Subcutaneous abdominal adipose tissue (tissue), 5 donors: ENCODE data around the gene PTPA.

ENCODE experiments used
- H3K27ac ChIP-seq: one replicate; pipeline ENCODE4 v1.7.0; 2013; ENCODE audit warnings: low read depth, mild to moderate bottlenecking, inconsistent platforms, low read length, moderate library complexity
- H3K27me3 ChIP-seq, 5 donors: one replicate each; pipeline ENCODE4 v1.7.0; 2013; ENCODE audit warnings: low read length in 5 of 5, inconsistent platforms in 1 of 5; ENCODE audit not compliant: control insufficient read depth in 5 of 5, insufficient read depth in 4 of 5
- H3K36me3 ChIP-seq, 5 donors: one replicate each; pipeline ENCODE4 v1.7.0; 2013; ENCODE audit warnings: low read length in 5 of 5; ENCODE audit not compliant: control insufficient read depth in 5 of 5, insufficient read depth in 5 of 5
- H3K4me1 ChIP-seq, 5 donors: one replicate each; pipeline ENCODE4 v1.7.0; 2013; ENCODE audit warnings: low read length in 5 of 5, mild to moderate bottlenecking in 3 of 5, moderate library complexity in 1 of 5; ENCODE audit not compliant: control insufficient read depth in 5 of 5, insufficient read depth in 5 of 5
- H3K4me3 ChIP-seq, 5 donors: one replicate each; pipeline ENCODE4 v1.7.0; 2013; ENCODE audit warnings: low read length in 5 of 5, low read depth in 1 of 5
- H3K9ac ChIP-seq, 5 donors: one replicate each; pipeline ENCODE4 v1.7.0; 2013; ENCODE audit warnings: low read length in 5 of 5, mild to moderate bottlenecking in 4 of 5, moderate library complexity in 3 of 5
- H3K9me3 ChIP-seq, 5 donors: one replicate each; pipeline ENCODE4 v1.7.0; 2013; ENCODE audit warnings: low read length in 5 of 5; ENCODE audit not compliant: control insufficient read depth in 5 of 5
- donor health status: healthy.
- donor health status: healthy.
- donor health status: healthy.
- donor health status: healthy.
- donor health status: healthy.

PTPA gene

DNA sequence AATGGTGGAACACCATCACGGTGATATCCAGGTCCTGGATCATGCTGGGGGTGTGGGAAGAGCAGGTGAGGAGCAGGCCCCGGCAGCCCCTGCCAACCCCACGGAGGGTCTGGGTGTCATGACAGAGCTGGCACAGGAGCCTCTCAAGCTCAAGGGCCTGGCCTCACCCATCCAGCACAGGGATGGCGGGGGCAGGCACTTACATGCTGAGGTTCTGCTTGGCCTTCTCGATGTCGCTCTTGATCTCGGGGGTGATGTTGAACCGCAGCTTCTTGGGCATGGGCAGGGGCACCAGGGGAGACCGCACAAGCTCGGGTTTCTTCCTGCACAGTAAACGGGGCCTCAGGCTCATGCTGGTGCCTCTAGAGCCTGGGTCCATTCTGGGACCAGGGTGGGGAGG, 12.9 kb upstream of the PTPA start:
- Histone ChIP-seq H3K9ac (no peak overlapping the region), H3K27me3 (no peaks in the 10 kb centered on the region), H3K36me3 (peaks cover 0 to 64% (median 54%) of the 10 kb centered on the region in 5 donors), H3K4me1 (peaks cover 0 to 6% (median 5%) of the 10 kb centered on the region in 5 donors), H3K27ac (no peak overlapping the region), H3K4me3 (no peak overlapping the region), H3K9me3 (no peaks in the 10 kb centered on the region)

DNA sequence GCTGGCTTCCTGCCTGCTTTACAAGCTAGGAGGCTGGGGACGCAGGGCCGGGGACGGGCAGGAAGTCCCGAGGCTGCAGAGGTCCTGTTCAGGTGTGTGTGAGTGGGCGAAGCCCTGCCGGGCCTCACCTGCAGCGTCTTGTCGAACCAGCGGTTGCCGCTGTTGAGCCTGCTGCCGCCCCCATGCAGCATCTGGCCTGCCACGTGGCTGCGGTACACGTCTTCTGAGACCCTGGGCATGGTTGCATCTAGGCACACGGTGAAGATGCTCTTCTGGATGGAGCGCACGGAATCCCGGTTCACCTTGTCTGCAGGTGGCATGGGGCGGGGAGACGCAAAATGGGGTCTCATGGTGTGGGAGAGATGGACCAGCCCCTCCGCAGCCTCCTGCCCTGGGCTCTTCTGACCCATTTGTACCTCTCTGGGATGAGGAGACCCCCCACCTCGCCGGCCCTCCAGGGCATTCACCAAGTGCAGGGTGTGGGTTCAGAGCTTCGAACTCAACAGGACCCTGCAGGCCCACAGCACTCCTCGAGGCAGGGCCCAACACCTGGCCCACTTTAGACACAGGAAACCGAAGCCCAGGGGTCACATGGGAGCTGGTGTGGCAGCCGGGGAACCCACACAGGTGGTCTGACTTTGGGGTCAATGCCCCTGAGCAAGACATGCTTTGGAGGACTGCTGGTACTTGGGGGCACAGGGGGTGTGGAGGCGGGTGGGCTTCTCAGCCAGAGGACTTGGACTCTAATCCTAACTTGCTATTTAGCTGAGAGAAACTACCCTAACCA, 10.6 kb upstream of the PTPA start:
- no peaks in the 10 kb centered on the region for H3K27me3 ChIP-seq
- H3K36me3 ChIP-seq: peaks cover 0 to 59% (median 46%) of the 10 kb centered on the region in 5 donors
- H3K9ac ChIP-seq: no peak overlapping the region
- no peak overlapping the region for H3K27ac ChIP-seq
- peaks cover 1 to 12% (median 10%) of the 10 kb centered on the region in 5 donors for H3K4me1 ChIP-seq
- no peak overlapping the region for H3K4me3 ChIP-seq
- no peaks in the 10 kb centered on the region for H3K9me3 ChIP-seq

GRCh38 chr9:129101279-129101678, 9.9 kb upstream of the PTPA start:
- H3K36me3 ChIP-seq: peaks cover 0 to 59% (median 46%) of the 10 kb centered on the region in 5 donors

GRCh38 chr9:129102095-129102525, 9.1 kb upstream of the PTPA start:
- Histone ChIP-seq H3K9ac (no peak overlapping the region), H3K4me1 (peaks cover 1 to 12% (median 10%) of the 10 kb centered on the region in 5 donors), H3K9me3 (no peaks in the 10 kb centered on the region), H3K36me3 (peaks cover 0 to 59% (median 43%) of the 10 kb centered on the region in 5 donors), H3K27me3 (no peaks in the 10 kb centered on the region), H3K4me3 (no peak overlapping the region), H3K27ac (no peak overlapping the region)

More at GRCh38 chr9:129101279-129101678, 9.9 kb upstream of the PTPA start:
- no peak overlapping the region for H3K4me3 ChIP-seq
- no peaks in the 10 kb centered on the region for H3K9me3 ChIP-seq
- no peak overlapping the region for H3K9ac ChIP-seq
- peaks cover 1 to 12% (median 10%) of the 10 kb centered on the region in 5 donors for H3K4me1 ChIP-seq
- no peak overlapping the region for H3K27ac ChIP-seq
- H3K27me3 ChIP-seq: no peaks in the 10 kb centered on the region

DNA sequence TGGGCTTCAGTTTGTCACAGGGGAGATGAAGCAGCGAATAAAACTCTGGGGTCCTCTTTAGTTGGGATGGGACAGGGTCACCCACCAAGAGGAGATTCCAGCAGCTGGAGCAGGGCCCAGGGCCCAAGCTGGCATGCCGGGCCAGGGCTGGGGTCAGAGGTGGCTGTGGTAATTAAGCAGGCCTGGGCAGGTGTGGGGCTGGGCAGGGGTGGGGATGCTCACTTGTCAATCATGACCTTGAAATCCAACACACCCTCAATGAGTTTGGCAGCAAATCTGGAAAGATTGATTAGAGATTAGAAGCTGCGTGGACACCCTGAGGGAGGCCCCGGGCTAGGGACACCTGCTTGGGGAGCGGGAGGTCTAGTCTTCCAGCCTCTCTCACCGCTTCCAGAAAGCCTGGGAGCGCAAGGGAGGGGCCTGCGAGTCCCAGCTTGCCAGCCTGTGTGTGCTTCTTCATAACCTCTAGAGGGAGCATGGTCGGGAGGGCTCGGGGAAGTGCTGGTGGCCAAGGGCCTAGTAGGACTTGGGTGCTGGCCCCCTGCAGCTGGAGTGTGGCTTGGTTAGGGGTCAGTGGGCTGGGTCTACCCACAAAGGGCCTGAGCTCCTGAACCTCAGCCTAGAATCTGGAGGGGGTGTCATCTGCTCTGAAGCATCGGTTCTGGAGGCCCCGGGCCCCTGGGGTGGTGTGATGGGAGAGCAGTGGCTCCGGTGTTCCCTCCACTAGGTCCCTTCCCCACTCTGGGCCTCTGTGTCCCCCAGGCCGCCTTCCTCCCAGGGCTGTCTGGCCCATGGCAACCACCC, 8.2 kb upstream of the PTPA start:
- H3K9me3 ChIP-seq: no peaks in the 10 kb centered on the region
- H3K27me3 ChIP-seq: no peaks in the 10 kb centered on the region
- H3K9ac ChIP-seq: peak overlapping the region in 1 of 5 donors; percentile 17
- peaks cover 1 to 12% (median 10%) of the 10 kb centered on the region in 5 donors for H3K4me1 ChIP-seq
- peaks cover 0 to 61% (median 44%) of the 10 kb centered on the region in 5 donors for H3K36me3 ChIP-seq
- no peak overlapping the region for H3K4me3 ChIP-seq
- H3K27ac ChIP-seq: no peak overlapping the region

GRCh38 chr9:129103595-129103965, 7.6 kb upstream of the PTPA start:
- Histone ChIP-seq H3K4me1 (peaks cover 1 to 13% (median 11%) of the 10 kb centered on the region in 5 donors), H3K27me3 (no peaks in the 10 kb centered on the region), H3K4me3 (no peak overlapping the region), H3K9ac (peak overlapping the region in 1 of 5 donors; percentile 17), H3K27ac (no peak overlapping the region), H3K9me3 (no peaks in the 10 kb centered on the region), H3K36me3 (peaks cover 0 to 55% (median 39%) of the 10 kb centered on the region in 5 donors)

DNA sequence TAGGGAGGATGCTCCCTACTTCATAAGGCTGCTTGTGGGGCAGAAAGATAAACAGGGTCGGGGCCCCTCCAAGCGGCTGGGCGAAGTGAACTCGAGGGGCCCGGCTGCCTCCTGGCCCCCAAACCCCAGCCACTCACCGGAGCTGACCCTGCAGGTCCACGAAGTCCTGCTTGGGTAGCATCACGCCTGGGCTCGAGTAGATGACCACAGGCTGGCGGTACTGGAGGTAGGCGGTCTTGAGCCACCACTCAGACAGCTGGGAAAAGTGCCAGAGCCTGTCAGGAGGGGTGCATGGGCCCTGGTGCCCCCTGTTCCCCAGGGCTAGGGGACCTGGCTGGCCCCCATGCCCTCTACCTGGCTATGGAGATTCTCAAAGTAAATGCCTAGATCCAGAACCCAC, 7.2 kb upstream of the PTPA start:
- Histone ChIP-seq H3K4me1 (peaks cover 1 to 17% (median 15%) of the 10 kb centered on the region in 5 donors), H3K9me3 (no peaks in the 10 kb centered on the region), H3K36me3 (peaks cover 0 to 55% (median 39%) of the 10 kb centered on the region in 5 donors), H3K9ac (no peak overlapping the region), H3K27me3 (no peaks in the 10 kb centered on the region), H3K4me3 (no peak overlapping the region), H3K27ac (no peak overlapping the region)

DNA sequence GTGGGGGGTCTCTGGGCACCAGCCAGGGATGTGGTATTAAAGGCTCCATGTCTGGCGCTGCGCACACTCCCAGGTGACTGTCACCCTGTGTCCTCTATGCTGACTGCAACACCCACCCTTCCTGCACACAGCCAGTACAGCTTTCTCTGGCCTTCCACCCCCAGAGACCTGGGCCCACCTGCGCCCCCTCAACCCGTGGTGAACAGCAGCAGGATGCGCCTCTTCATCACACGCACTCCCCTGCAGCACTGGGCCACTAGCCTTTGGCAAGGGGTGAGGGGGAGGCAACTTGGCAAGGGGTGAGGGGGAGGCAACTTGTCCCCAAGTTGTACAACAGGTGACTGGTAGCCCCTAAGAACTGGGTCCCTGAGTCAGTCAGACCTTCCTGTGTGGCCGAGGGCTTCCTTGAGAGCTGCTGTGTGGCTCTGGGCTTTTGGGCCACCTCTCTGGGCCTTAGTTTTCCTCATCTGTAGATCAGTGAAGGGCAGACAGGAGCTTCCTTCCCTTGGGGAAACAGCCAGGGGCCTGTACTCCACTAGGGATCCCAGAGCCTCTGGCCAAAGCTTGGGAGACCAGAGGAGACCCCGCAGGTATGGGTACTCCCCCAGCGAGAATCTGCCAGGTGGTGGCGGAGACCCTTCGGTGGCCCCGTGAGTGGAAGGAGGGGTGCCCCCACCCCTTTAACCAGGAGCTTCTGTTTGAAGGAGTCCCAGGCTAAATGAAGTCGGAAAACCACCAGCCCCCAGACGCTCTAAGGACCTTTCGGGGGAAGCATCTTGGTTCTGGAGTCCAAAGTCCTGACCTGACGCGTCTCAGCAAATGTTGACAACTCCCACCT, 5.1 kb upstream of the PTPA start:
- no peaks in the 10 kb centered on the region for H3K9me3 ChIP-seq
- no peak overlapping the region for H3K27ac ChIP-seq
- H3K4me3 ChIP-seq: no peak overlapping the region
- peaks cover 3 to 33% (median 24%) of the 10 kb centered on the region in 5 donors for H3K4me1 ChIP-seq
- H3K27me3 ChIP-seq: no peaks in the 10 kb centered on the region
- H3K9ac ChIP-seq: no peak overlapping the region
- peaks cover 0 to 44% (median 31%) of the 10 kb centered on the region in 5 donors for H3K36me3 ChIP-seq

DNA sequence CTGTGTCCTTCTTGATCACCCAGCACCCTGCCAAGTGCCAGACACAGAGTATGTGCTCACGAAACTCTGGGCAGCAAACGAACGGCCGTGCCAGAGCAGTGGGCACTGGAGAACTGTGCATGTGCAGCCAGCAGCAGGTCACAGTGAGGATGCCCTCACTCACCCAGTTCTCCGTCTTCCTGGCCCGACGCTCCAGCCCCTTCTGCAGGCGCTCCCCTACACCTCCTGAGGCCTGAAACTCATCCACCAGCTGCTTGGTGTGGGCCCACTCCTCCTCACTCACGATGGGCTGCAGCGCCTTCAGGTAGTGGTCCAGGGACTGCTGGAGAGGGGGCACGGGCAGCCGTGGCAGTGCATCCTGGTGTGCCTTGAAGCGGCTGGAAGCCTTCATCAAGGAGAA, 3.6 kb upstream of the PTPA start:
- H3K27me3 ChIP-seq: no peaks in the 10 kb centered on the region
- no peak overlapping the region for H3K4me3 ChIP-seq
- no peak overlapping the region for H3K27ac ChIP-seq
- H3K9ac ChIP-seq: no peak overlapping the region
- peaks cover 5 to 44% (median 33%) of the 10 kb centered on the region in 5 donors for H3K4me1 ChIP-seq
- H3K36me3 ChIP-seq: peaks cover 0 to 29% (median 21%) of the 10 kb centered on the region in 5 donors
- H3K9me3 ChIP-seq: no peaks in the 10 kb centered on the region
